ENCODE results near the gene DPF3. TPM values are rescaled to one million over a fixed set of nuclear protein-coding genes. Genes with fewer than 3 reads are reported as not detected.

DPF3 gene
- total and polyA plus RNA-seq, 5 donors from 2014 or later = 0.11 to 2.0 (median 0.49) TPM; not detected in 1

- no peaks in the 10 kb centered on the region for H3K36me3 ChIP-seq (ENCODE audit: control insufficient read depth, insufficient read depth, low read length)
- ATAC-seq (ENCODE audit: low read depth in 2 of 2) = no peak
- Mint-ChIP-seq H3K27me3 (peaks cover 5% of the 10 kb centered on the region), H3K9me3 (no peaks in the 10 kb centered on the region), H3K4me3 (no peak overlapping the region), H3K4me1 (peaks cover 0 to 3% (median 0%) of the 10 kb centered on the region in 4 donors), H3K36me3 (peaks cover 3% of the 10 kb centered on the region), H3K27ac (no peak overlapping the region)
- no peak for DNase-seq
- no peak overlapping the region for H3K4me3 ChIP-seq (ENCODE audit: low read depth, low read length)
- H3K27me3 ChIP-seq (ENCODE audit: control insufficient read depth, insufficient read depth, low read length) = no peaks in the 10 kb centered on the region
- H3K9me3 ChIP-seq (ENCODE audit: control insufficient read depth in 2 of 2, low read length in 2 of 2) = no peaks in the 10 kb centered on the region
- no peak overlapping the region for H3K27ac ChIP-seq (ENCODE audit: insufficient read depth, low read length, poor library complexity, severe bottlenecking)
- H3K4me1 ChIP-seq (ENCODE audit: control insufficient read depth, insufficient read depth, low read length, poor library complexity, severe bottlenecking) = no peaks in the 10 kb centered on the region
Observed at GRCh38 chr14:72700338-72701236, 193.3 kb downstream of the DPF3 start.

- Histone ChIP-seq H3K27ac (ENCODE audit: insufficient read depth, low read length, poor library complexity, severe bottlenecking) (no peak overlapping the region), H3K4me3 (ENCODE audit: low read depth, low read length) (no peak overlapping the region), H3K9me3 (ENCODE audit: control insufficient read depth in 2 of 2, low read length in 2 of 2) (no peaks in the 10 kb centered on the region), H3K36me3 (ENCODE audit: control insufficient read depth, insufficient read depth, low read length) (no peaks in the 10 kb centered on the region), H3K4me1 (ENCODE audit: control insufficient read depth, insufficient read depth, low read length, poor library complexity, severe bottlenecking) (no peaks in the 10 kb centered on the region), H3K27me3 (ENCODE audit: control insufficient read depth, insufficient read depth, low read length) (no peaks in the 10 kb centered on the region)
- Mint-ChIP-seq H3K36me3 (peaks cover 3% of the 10 kb centered on the region), H3K27me3 (peaks cover 5% of the 10 kb centered on the region), H3K4me3 (no peak overlapping the region), H3K27ac (peak overlapping the region in 1 of 3 donors; percentile 48), H3K4me1 (peaks cover 0 to 3% (median 0%) of the 10 kb centered on the region in 4 donors), H3K9me3 (peaks cover 0 to 3% (median 0%) of the 10 kb centered on the region in 7 donors)
- ATAC-seq (ENCODE audit: low read depth in 2 of 2) (no peak), DNase-seq (no peak)
Observed at GRCh38 chr14:72699852-72700257, 194.0 kb downstream of the DPF3 start.

- peak overlapping the region in 1 of 3 donors; percentile 48 for H3K27ac Mint-ChIP-seq
- Histone ChIP-seq H3K4me3 (ENCODE audit: low read depth, low read length) (no peak overlapping the region), H3K4me1 (ENCODE audit: control insufficient read depth, insufficient read depth, low read length, poor library complexity, severe bottlenecking) (no peaks in the 10 kb centered on the region), H3K9me3 (ENCODE audit: control insufficient read depth in 2 of 2, low read length in 2 of 2) (no peaks in the 10 kb centered on the region), H3K27me3 (ENCODE audit: control insufficient read depth, insufficient read depth, low read length) (no peaks in the 10 kb centered on the region), H3K36me3 (ENCODE audit: control insufficient read depth, insufficient read depth, low read length) (no peaks in the 10 kb centered on the region), H3K27ac (ENCODE audit: insufficient read depth, low read length, poor library complexity, severe bottlenecking) (no peak overlapping the region)
- H3K4me1 Mint-ChIP-seq = peaks cover 0 to 3% (median 0%) of the 10 kb centered on the region in 4 donors
- H3K4me3 Mint-ChIP-seq = no peak overlapping the region
- H3K27me3 Mint-ChIP-seq = peaks cover 5% of the 10 kb centered on the region
- H3K36me3 Mint-ChIP-seq = peaks cover 3% of the 10 kb centered on the region
- DNase-seq (no peak), ATAC-seq (ENCODE audit: low read depth in 2 of 2) (no peak)
- H3K9me3 Mint-ChIP-seq = peaks cover 0 to 3% (median 0%) of the 10 kb centered on the region in 7 donors
Observed at GRCh38 chr14:72699443-72699842, 194.5 kb downstream of the DPF3 start.

- Histone ChIP-seq H3K27ac (ENCODE audit: insufficient read depth, low read length, poor library complexity, severe bottlenecking) (no peak overlapping the region), H3K36me3 (ENCODE audit: control insufficient read depth, insufficient read depth, low read length) (no peaks in the 10 kb centered on the region), H3K4me1 (ENCODE audit: control insufficient read depth, insufficient read depth, low read length, poor library complexity, severe bottlenecking) (no peaks in the 10 kb centered on the region), H3K27me3 (ENCODE audit: control insufficient read depth, insufficient read depth, low read length) (no peaks in the 10 kb centered on the region), H3K9me3 (ENCODE audit: control insufficient read depth in 2 of 2, low read length in 2 of 2) (no peaks in the 10 kb centered on the region), H3K4me3 (ENCODE audit: low read depth, low read length) (no peak overlapping the region)
- Mint-ChIP-seq H3K36me3 (peaks cover 3% of the 10 kb centered on the region), H3K27ac (no peak overlapping the region), H3K27me3 (no peaks in the 10 kb centered on the region), H3K9me3 (peaks cover 0 to 3% (median 0%) of the 10 kb centered on the region in 7 donors), H3K4me1 (no peaks in the 10 kb centered on the region), H3K4me3 (no peak overlapping the region)
- DNase-seq (no peak), ATAC-seq (ENCODE audit: low read depth in 2 of 2) (no peak)
Observed at GRCh38 chr14:72692696-72693095, 201.2 kb downstream of the DPF3 start.

- Mint-ChIP-seq H3K36me3 (no peaks in the 10 kb centered on the region), H3K27me3 (no peaks in the 10 kb centered on the region), H3K9me3 (peaks cover 0 to 2% (median 0%) of the 10 kb centered on the region in 7 donors), H3K4me1 (no peaks in the 10 kb centered on the region), H3K27ac (peak overlapping the region in 1 of 3 donors; percentile 0), H3K4me3 (no peak overlapping the region)
- ATAC-seq (ENCODE audit: low read depth in 2 of 2) = no peak
- DNase-seq = no peak
- Histone ChIP-seq H3K27ac (ENCODE audit: insufficient read depth, low read length, poor library complexity, severe bottlenecking) (no peak overlapping the region), H3K27me3 (ENCODE audit: control insufficient read depth, insufficient read depth, low read length) (no peaks in the 10 kb centered on the region), H3K9me3 (ENCODE audit: control insufficient read depth in 2 of 2, low read length in 2 of 2) (no peaks in the 10 kb centered on the region), H3K4me3 (ENCODE audit: low read depth, low read length) (no peak overlapping the region), H3K4me1 (ENCODE audit: control insufficient read depth, insufficient read depth, low read length, poor library complexity, severe bottlenecking) (no peaks in the 10 kb centered on the region), H3K36me3 (ENCODE audit: control insufficient read depth, insufficient read depth, low read length) (no peaks in the 10 kb centered on the region)
Observed at GRCh38 chr14:72690324-72690723, 203.6 kb downstream of the DPF3 start.

GRCh38 chr14:72688990-72689671 lies 204.8 kb downstream of the DPF3 start:
- H3K27me3 ChIP-seq (ENCODE audit: control insufficient read depth, insufficient read depth, low read length) = no peaks in the 10 kb centered on the region
- ATAC-seq (ENCODE audit: low read depth in 2 of 2) (no peak), DNase-seq (no peak)
- no peaks in the 10 kb centered on the region for H3K36me3 Mint-ChIP-seq
- no peak overlapping the region for H3K4me3 Mint-ChIP-seq
- H3K27ac Mint-ChIP-seq = no peak overlapping the region
- H3K36me3 ChIP-seq (ENCODE audit: control insufficient read depth, insufficient read depth, low read length) = no peaks in the 10 kb centered on the region
- no peaks in the 10 kb centered on the region for H3K4me1 Mint-ChIP-seq
- no peak overlapping the region for H3K27ac ChIP-seq (ENCODE audit: insufficient read depth, low read length, poor library complexity, severe bottlenecking)
- H3K4me1 ChIP-seq (ENCODE audit: control insufficient read depth, insufficient read depth, low read length, poor library complexity, severe bottlenecking) = no peaks in the 10 kb centered on the region
- H3K27me3 Mint-ChIP-seq = no peaks in the 10 kb centered on the region
- peaks cover 0 to 2% (median 0%) of the 10 kb centered on the region in 7 donors for H3K9me3 Mint-ChIP-seq
- H3K9me3 ChIP-seq (ENCODE audit: control insufficient read depth in 2 of 2, low read length in 2 of 2) = no peaks in the 10 kb centered on the region
- H3K4me3 ChIP-seq (ENCODE audit: low read depth, low read length) = no peak overlapping the region

GRCh38 chr14:72686832-72687231 lies 207.1 kb downstream of the DPF3 start:
- Histone ChIP-seq H3K4me3 (ENCODE audit: low read depth, low read length) (no peak overlapping the region), H3K36me3 (ENCODE audit: control insufficient read depth, insufficient read depth, low read length) (no peaks in the 10 kb centered on the region), H3K27ac (ENCODE audit: insufficient read depth, low read length, poor library complexity, severe bottlenecking) (no peak overlapping the region), H3K4me1 (ENCODE audit: control insufficient read depth, insufficient read depth, low read length, poor library complexity, severe bottlenecking) (no peaks in the 10 kb centered on the region), H3K27me3 (ENCODE audit: control insufficient read depth, insufficient read depth, low read length) (no peaks in the 10 kb centered on the region), H3K9me3 (ENCODE audit: control insufficient read depth in 2 of 2, low read length in 2 of 2) (no peaks in the 10 kb centered on the region)
- ATAC-seq (ENCODE audit: low read depth in 2 of 2) (no peak), DNase-seq (no peak)
- H3K27me3 Mint-ChIP-seq = no peaks in the 10 kb centered on the region
- H3K4me1 Mint-ChIP-seq = no peaks in the 10 kb centered on the region
- no peaks in the 10 kb centered on the region for H3K36me3 Mint-ChIP-seq
- no peak overlapping the region for H3K27ac Mint-ChIP-seq
- H3K9me3 Mint-ChIP-seq = peaks cover 0 to 3% (median 0%) of the 10 kb centered on the region in 7 donors
- no peak overlapping the region for H3K4me3 Mint-ChIP-seq

Measured in CD4-positive, CD25-positive, alpha-beta regulatory T cell (primary cell).